IMR-90 (cell line): Measurements from ENCODE around the gene ACOD1. TPM values are rescaled to one million over a fixed set of nuclear protein-coding genes. Genes with fewer than 3 reads are reported as not detected.

Experiments used
- ATAC-seq: fragments of 200-7000 bp; cut with Tn5 transposase; 2 replicates; pipeline ENCODE4 v1.9.1; 2020; ENCODE audit warnings: low read depth, mild to moderate bottlenecking, moderate library complexity
- BruUV-seq: library from RNA; stranded (reverse); fragments of 400-500 nt; replicated peaks from 2 replicates; lab custom pipeline; 2021; lab: Mats Ljungman, UMichigan
- CTCF ChIA-PET: fragments of 300-600 bp; formaldehyde crosslinking; extraction: SDS; loops from one replicate; lab custom pipeline; 2021; ENCODE audit warnings: antibody characterized with exemption; lab: Yijun Ruan, JAX
- POLR2A ChIA-PET: fragments of 300-600 bp; sonication (Branson Sonifier 250); formaldehyde crosslinking; loops from one replicate; lab custom pipeline; 2022; ENCODE audit warnings: antibody characterized with exemption; ENCODE audit not compliant: unreplicated experiment; lab: Charles Lee
- DNase-seq: peaks from one replicate; pipeline ENCODE4 v3.0.0; 2013
- H2AFZ ChIP-seq: replicated peaks from 2 replicates; pipeline ENCODE3; 2013; ENCODE audit warnings: low read length, mild to moderate bottlenecking; ENCODE audit not compliant: poor library complexity
- H2AK5ac ChIP-seq: 2 replicates; pipeline ENCODE4 v1.6.1; 2013; ENCODE audit warnings: low read depth, low read length, inconsistent platforms
- H2AK9ac ChIP-seq: replicated peaks from 2 replicates; pipeline ENCODE3; 2013; ENCODE audit warnings: mild to moderate bottlenecking, low read depth, low read length, moderate library complexity; ENCODE audit not compliant: poor library complexity
- H2BK120ac ChIP-seq: 2 replicates; pipeline ENCODE4 v1.6.1; 2013; ENCODE audit warnings: low read depth, low read length, inconsistent platforms
- H2BK15ac ChIP-seq: 3 replicates; pipeline ENCODE4 v1.6.1; 2013; ENCODE audit warnings: low read depth, low read length, inconsistent platforms
- H2BK20ac ChIP-seq: 2 replicates; pipeline ENCODE4 v1.6.1; 2013; ENCODE audit warnings: low read depth, mild to moderate bottlenecking, inconsistent platforms, low read length, moderate library complexity
- H2BK5ac ChIP-seq: 2 replicates; pipeline ENCODE4 v1.6.1; 2013; ENCODE audit warnings: mild to moderate bottlenecking, low read depth, low read length, inconsistent platforms; ENCODE audit not compliant: poor library complexity, severe bottlenecking
- H3K14ac ChIP-seq: replicated peaks from 2 replicates; pipeline ENCODE4 v1.6.1; 2013; ENCODE audit warnings: low read depth, low read length, inconsistent platforms
- H3K18ac ChIP-seq: 2 replicates; pipeline ENCODE4 v1.6.1; 2013; ENCODE audit warnings: low read depth, low read length, control low read depth
- H3K23ac ChIP-seq: 2 replicates; pipeline ENCODE4 v1.6.1; 2013; ENCODE audit warnings: low read depth, low read length, inconsistent platforms
- H3K27ac ChIP-seq: 2 replicates; pipeline ENCODE4 v1.5.1; 2013; ENCODE audit warnings: mild to moderate bottlenecking, control low read depth, low read length; ENCODE audit not compliant: insufficient read depth
- H3K27me3 ChIP-seq: 2 replicates; pipeline ENCODE4 v1.6.1; 2013; ENCODE audit warnings: low read length; ENCODE audit not compliant: control insufficient read depth, insufficient read depth
- H3K36me3 ChIP-seq: 2 replicates; pipeline ENCODE4 v1.6.1; 2013; ENCODE audit warnings: low read length, mixed read lengths; ENCODE audit not compliant: control insufficient read depth, insufficient read depth
- H3K4ac ChIP-seq: 2 replicates; pipeline ENCODE4 v1.6.1; 2013; ENCODE audit warnings: low read depth, low read length, inconsistent platforms
- H3K4me1 ChIP-seq: 2 replicates; pipeline ENCODE4 v1.6.1; 2013; ENCODE audit warnings: low read length, mixed read lengths; ENCODE audit not compliant: control insufficient read depth, insufficient read depth
- H3K4me2 ChIP-seq: 2 replicates; pipeline ENCODE4 v1.6.1; 2013; ENCODE audit warnings: low read depth, mild to moderate bottlenecking, control low read depth, low read length, moderate library complexity
- H3K4me3 ChIP-seq: 2 replicates; pipeline ENCODE4 v1.5.1; 2013; ENCODE audit warnings: low read depth, mild to moderate bottlenecking, control low read depth, low read length, moderate library complexity; ENCODE audit not compliant: insufficient read depth
- H3K56ac ChIP-seq: 2 replicates; pipeline ENCODE4 v1.6.1; 2013; ENCODE audit warnings: low read length, inconsistent platforms; ENCODE audit not compliant: insufficient read depth; ENCODE audit errors: extremely low read depth
- H3K79me1 ChIP-seq, 2 experiments: 2 replicates each; pipeline ENCODE4 v1.6.1; 2013; ENCODE audit warnings: low read length in 2 of 2, inconsistent platforms in 1 of 2, low read depth in 1 of 2
- H3K9ac ChIP-seq: 2 replicates; pipeline ENCODE4 v1.6.1; 2013; ENCODE audit warnings: low read depth, low read length, control low read depth
- H3K9me1 ChIP-seq: 2 replicates; pipeline ENCODE4 v1.6.1; 2013; ENCODE audit warnings: low read length, inconsistent platforms; ENCODE audit not compliant: insufficient read depth
- H3K9me3 ChIP-seq: 2 replicates; pipeline ENCODE4 v1.6.1; 2013; ENCODE audit warnings: low read length; ENCODE audit not compliant: control insufficient read depth, insufficient read depth
- H4K20me1 ChIP-seq: 2 replicates; pipeline ENCODE4 v1.6.1; 2013; ENCODE audit warnings: low read length, inconsistent platforms; ENCODE audit not compliant: insufficient read depth
- H4K5ac ChIP-seq: 2 replicates; pipeline ENCODE4 v1.6.1; 2013; ENCODE audit warnings: mild to moderate bottlenecking, low read depth, low read length, control low read depth
- H4K8ac ChIP-seq, 2 experiments: 2 replicates each; pipeline ENCODE4 v1.6.1; 2013; ENCODE audit warnings: low read depth in 2 of 2, low read length in 2 of 2, control low read depth in 1 of 2, inconsistent platforms in 1 of 2
- H4K91ac ChIP-seq: 2 replicates; pipeline ENCODE4 v1.6.1; 2013; ENCODE audit warnings: low read depth, low read length, inconsistent platforms; ENCODE audit not compliant: insufficient read depth
- MAZ ChIP-seq: IDR thresholded peaks from 2 replicates; pipeline ENCODE4 v1.6.1; 2012; ENCODE audit warnings: low read depth, mild to moderate bottlenecking, low read length, improper control_type of control experiment, moderate library complexity, borderline replicate concordance
- RAD21 ChIP-seq: IDR thresholded peaks from 2 replicates; pipeline ENCODE4 v1.6.1; 2012; ENCODE audit warnings: low read length, improper control_type of control experiment
- RFX5 ChIP-seq: IDR thresholded peaks from 2 replicates; pipeline ENCODE4 v1.8.0; 2012; ENCODE audit warnings: low read depth, mild to moderate bottlenecking, low read length, moderate library complexity
- SMC3 ChIP-seq: fragments of 150-350 bp; IDR thresholded peaks from 2 replicates; pipeline ENCODE4 v1.6.1; 2016; ENCODE audit warnings: low read depth, mild to moderate bottlenecking, antibody characterized with exemption, low read length, moderate library complexity
- WGBS, 2 experiments: methylation state at CpG; one replicate each; pipeline versions ENCODE4 v1.1.5 to v1.1.7; 2013; ENCODE audit warnings: missing lambda C conversion rate in 2 of 2; ENCODE audit not compliant: insufficient read length in 1 of 2; ENCODE audit errors: extremely low coverage in 2 of 2; 5-methylcytosine and 5-hydroxymethylcytosine counted together
- dilution Hi-C: fragments of 300-500 bp; cut with HindIII; formaldehyde crosslinking; loops from one replicate; pipeline ENCODE4 v1.14.3; 2018; ENCODE audit warnings: low sequenced_read_pairs; ENCODE audit not compliant: unreplicated experiment
- in situ Hi-C: fragments of 300-500 bp; cut with MboI; formaldehyde crosslinking; loops from 3 replicates; pipeline ENCODE4 v1.14.3; 2019; ENCODE audit warnings: low sequenced_read_pairs, inconsistent platforms, mixed read lengths
- intact Hi-C: fragments of 100-400 bp; cut with micrococcal nuclease; formaldehyde crosslinking; loops from 2 replicates; pipeline ENCODE4 v1.10.0; 2022
- polyA plus RNA-seq, 3 experiments: library from polyadenylated mRNA; depleted of rRNA; stranded (reverse); fragments of >200 nt; gene quantifications; 2 replicates each; pipeline ENCODE4 v1.2.3, GENCODE V29; 2012; ENCODE audit warnings: low replicate concordance in 1 of 3
- total RNA-seq: library from RNA; depleted of rRNA; stranded (reverse); fragments of >200 nt; gene quantifications from 2 replicates; pipeline ENCODE4 v1.2.3, GENCODE V29; 2012
- TF ChIP-seq, protein P1 (sequence below): conservative IDR thresholded peaks from 2 replicates; pipeline ENCODE4 v1.5.1; 2012; ENCODE audit warnings: mild to moderate bottlenecking, low read depth, low read length, improper control_type of control experiment

Gene ACOD1
- total and polyA plus RNA-seq, 2 of the 4 experiments (the other 2 are of a cell fraction), result not detected

- no CpG with 5 or more reads among the region's 34 CpGs for WGBS, 2 experiments
- in situ Hi-C loops (loop anchor here (25.0 kb wide), 1 partner anchor 1293 kb away; no protein-coding TSS in a partner anchor), intact Hi-C loops (loop anchor here (2.0 to 10.0 kb wide), 3 partner anchors 93 to 1105 kb away; partner anchors contain the start of gene KCTD12), dilution Hi-C loops (no loop called here)
- ChIA-PET POLR2A (no interaction called here), CTCF (interaction anchor here (0.7 to 1.8 kb wide), 11 partner anchors 9 to 938 kb away, joined by 3 to 14 read pairs (median 3); partner anchors contain the start of gene CLN5)
- Histone ChIP-seq H3K4me1 (no peaks in the 10 kb centered on the region), H3K18ac (no peak overlapping the region; the same call in 1 of the 2 replicates), H4K5ac (no peak overlapping the region), H2AFZ (peak overlapping the region; percentile 80), H3K9ac (peak overlapping the region; percentile 65; the same call in 1 of the 2 replicates), H3K56ac (no peak overlapping the region), H2BK15ac (no peak overlapping the region), H3K9me3 (no peaks in the 10 kb centered on the region), H2BK120ac (no peak overlapping the region), H3K27me3 (peaks cover 24% of the 10 kb centered on the region), H3K79me1 (no peaks in the 10 kb centered on the region), H4K8ac (no peak overlapping the region), H3K4me3 (peak overlapping the region; percentile 44), H3K4me2 (peak overlapping the region; percentile 91), H3K4ac (no peak overlapping the region), H4K20me1 (no peaks in the 10 kb centered on the region), H2BK5ac (no peak overlapping the region), H3K14ac (no peak overlapping the region), H3K27ac (no peak overlapping the region), H2AK5ac (no peak overlapping the region), H3K36me3 (no peaks in the 10 kb centered on the region), H2BK20ac (no peak overlapping the region), H3K23ac (no peak overlapping the region), H4K91ac (no peak overlapping the region), H3K9me1 (no peaks in the 10 kb centered on the region), H2AK9ac (peak overlapping the region; percentile 1)
- TF ChIP-seq RFX5 (no peak), MAZ (peak; percentile 59; the same call in 1 of the 2 replicates), RAD21 (peak; percentile 66), SMC3 (peak; percentile 54)
- TF ChIP-seq, protein P1, sequence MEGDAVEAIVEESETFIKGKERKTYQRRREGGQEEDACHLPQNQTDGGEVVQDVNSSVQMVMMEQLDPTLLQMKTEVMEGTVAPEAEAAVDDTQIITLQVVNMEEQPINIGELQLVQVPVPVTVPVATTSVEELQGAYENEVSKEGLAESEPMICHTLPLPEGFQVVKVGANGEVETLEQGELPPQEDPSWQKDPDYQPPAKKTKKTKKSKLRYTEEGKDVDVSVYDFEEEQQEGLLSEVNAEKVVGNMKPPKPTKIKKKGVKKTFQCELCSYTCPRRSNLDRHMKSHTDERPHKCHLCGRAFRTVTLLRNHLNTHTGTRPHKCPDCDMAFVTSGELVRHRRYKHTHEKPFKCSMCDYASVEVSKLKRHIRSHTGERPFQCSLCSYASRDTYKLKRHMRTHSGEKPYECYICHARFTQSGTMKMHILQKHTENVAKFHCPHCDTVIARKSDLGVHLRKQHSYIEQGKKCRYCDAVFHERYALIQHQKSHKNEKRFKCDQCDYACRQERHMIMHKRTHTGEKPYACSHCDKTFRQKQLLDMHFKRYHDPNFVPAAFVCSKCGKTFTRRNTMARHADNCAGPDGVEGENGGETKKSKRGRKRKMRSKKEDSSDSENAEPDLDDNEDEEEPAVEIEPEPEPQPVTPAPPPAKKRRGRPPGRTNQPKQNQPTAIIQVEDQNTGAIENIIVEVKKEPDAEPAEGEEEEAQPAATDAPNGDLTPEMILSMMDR, result peak; percentile 87
- DNase-seq, result peak; percentile 24
- peak; percentile 100 for ATAC-seq
- BruUV-seq, result no TSS peak
Measured at GRCh38 chr13:76980075-76980718, 31.9 kb downstream of the ACOD1 start.
